Measurements from ENCODE around the gene TCF19. TPM values are rescaled to one million over a fixed set of nuclear protein-coding genes. Genes with fewer than 3 reads are reported as not detected.

The TCF19 gene
- total RNA-seq, 1 experiment from 2014 or later, result 15.0 TPM

DNA sequence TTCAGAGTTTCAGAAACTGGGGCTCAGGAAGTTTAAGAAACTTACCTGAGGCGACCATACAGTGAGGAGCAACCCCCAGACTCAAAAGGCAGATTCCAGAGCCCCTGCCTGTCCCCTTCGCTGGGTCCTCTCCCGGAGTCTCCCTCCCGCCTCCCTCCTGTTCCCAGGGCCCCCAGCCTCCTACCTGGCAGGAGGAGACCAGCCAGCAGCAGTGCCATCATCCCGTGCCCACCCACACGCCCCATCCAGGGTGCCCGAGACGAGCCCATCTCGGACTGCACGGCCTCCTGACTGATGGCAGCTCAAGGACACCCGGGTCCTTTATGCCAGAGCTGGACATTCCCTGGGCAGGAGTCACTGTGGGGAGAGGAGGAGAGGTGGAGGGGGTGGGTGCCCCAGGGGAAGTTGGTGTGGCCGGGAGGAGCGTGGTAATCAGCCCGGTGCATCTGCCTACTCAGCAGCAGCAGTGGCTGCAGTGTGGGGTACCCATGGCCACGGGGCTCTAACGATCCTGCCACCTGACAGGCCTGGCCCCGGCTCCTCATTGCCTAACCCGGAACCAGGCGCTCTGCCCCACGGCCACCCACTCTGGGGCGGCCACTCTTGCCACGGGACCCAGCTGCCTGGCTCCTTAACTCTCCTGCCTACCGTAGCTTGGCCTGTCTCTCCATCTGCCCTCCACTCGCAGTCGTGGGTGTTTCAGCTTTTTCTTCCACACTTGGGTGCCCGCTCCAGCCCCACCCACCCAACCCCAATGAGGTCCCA, 38.1 kb upstream of the TCF19 start, which contains the start of gene CDSN:
Gene CDSN (minus strand): TSS at position 296 of the 765 bp plus-strand sequence. CDS start 27 bp downstream, at position 269.
- Histone ChIP-seq H2BK5ac (ENCODE audit: insufficient read length, low read length) (no peak within 1 kb of the TSS), H2BK12ac (ENCODE audit: insufficient read length, low read depth, low read length) (no peak within 1 kb of the TSS), H3T11ph (ENCODE audit: low read length) (no peak within 1 kb of the TSS), H3K4me2 (ENCODE audit: insufficient read depth, insufficient read length, low read length) (no peak within 1 kb of the TSS), H3K23ac (ENCODE audit: insufficient read length, low read depth, low read length) (no peak within 1 kb of the TSS), H2BK15ac (ENCODE audit: low read depth, low read length) (no peak within 1 kb of the TSS), H3K56ac (ENCODE audit: insufficient read length, low read depth, low read length) (no peak within 1 kb of the TSS), H3K4ac (ENCODE audit: low read depth, low read length) (no peak within 1 kb of the TSS), H4K8ac (replicated peaks; ENCODE audit: insufficient read length, low read depth, low read length) (no peak within 1 kb of the TSS), H3K4me1 (ENCODE audit: insufficient read depth, low read length) (no peaks in the 10 kb centered on the region), H3K27ac (ENCODE audit: insufficient read length, low read depth, low read length) (no peak within 1 kb of the TSS), H3K27me3 (ENCODE audit: insufficient read depth, low read length) (no peaks in the 10 kb centered on the region), H2AFZ (ENCODE audit: low read length) (no peak within 1 kb of the TSS), H4K91ac (ENCODE audit: insufficient read length, low read depth, low read length) (no peak within 1 kb of the TSS), H3K79me2 (ENCODE audit: insufficient read depth, low read length) (no peaks in the 10 kb centered on the region), H2BK120ac (ENCODE audit: low read depth, low read length, poor library complexity, severe bottlenecking) (no peak within 1 kb of the TSS), H4K20me1 (ENCODE audit: control insufficient read depth, insufficient read depth, insufficient read length) (no peaks in the 10 kb centered on the region), H3K18ac (ENCODE audit: insufficient read length, low read depth, low read length) (no peak within 1 kb of the TSS), H4K5ac (ENCODE audit: insufficient read length, low read depth, low read length) (no peak within 1 kb of the TSS), H2BK20ac (ENCODE audit: low read depth, low read length, poor library complexity, severe bottlenecking) (no peak within 1 kb of the TSS), H2AK5ac (ENCODE audit: insufficient read length, low read length) (no peak within 1 kb of the TSS), H3K14ac (ENCODE audit: insufficient read depth, low read length) (no peak within 1 kb of the TSS; the same call in 1 of the 2 replicates), H3K9ac (ENCODE audit: extremely low read depth, insufficient read length, low read length) (no peak within 1 kb of the TSS), H3K79me1 (ENCODE audit: insufficient read depth, low read depth, low read length, poor library complexity, severe bottlenecking) (no peaks in the 10 kb centered on the region), H3K9me3 (ENCODE audit: control insufficient read depth, low read depth, low read length) (no peaks in the 10 kb centered on the region), H3K23me2 (ENCODE audit: insufficient read length, low read depth, low read length, poor library complexity, severe bottlenecking) (no peaks in the 10 kb centered on the region)
- TF ChIP-seq, protein P1, sequence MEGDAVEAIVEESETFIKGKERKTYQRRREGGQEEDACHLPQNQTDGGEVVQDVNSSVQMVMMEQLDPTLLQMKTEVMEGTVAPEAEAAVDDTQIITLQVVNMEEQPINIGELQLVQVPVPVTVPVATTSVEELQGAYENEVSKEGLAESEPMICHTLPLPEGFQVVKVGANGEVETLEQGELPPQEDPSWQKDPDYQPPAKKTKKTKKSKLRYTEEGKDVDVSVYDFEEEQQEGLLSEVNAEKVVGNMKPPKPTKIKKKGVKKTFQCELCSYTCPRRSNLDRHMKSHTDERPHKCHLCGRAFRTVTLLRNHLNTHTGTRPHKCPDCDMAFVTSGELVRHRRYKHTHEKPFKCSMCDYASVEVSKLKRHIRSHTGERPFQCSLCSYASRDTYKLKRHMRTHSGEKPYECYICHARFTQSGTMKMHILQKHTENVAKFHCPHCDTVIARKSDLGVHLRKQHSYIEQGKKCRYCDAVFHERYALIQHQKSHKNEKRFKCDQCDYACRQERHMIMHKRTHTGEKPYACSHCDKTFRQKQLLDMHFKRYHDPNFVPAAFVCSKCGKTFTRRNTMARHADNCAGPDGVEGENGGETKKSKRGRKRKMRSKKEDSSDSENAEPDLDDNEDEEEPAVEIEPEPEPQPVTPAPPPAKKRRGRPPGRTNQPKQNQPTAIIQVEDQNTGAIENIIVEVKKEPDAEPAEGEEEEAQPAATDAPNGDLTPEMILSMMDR (conservative IDR thresholded peaks at IDR 0.05), result no peak
- Mint-ChIP-seq H3K9me3 (no peaks in the 10 kb centered on the region), H3K36me3 (ENCODE audit: insufficient read depth in 1 of 3, low read depth in 3 of 3) (no peaks in the 10 kb centered on the region), H3K4me3 (no peak within 1 kb of the TSS), H3K27ac (peak within 1 kb of the TSS in 1 of 3 experiments; percentile 55; a peak in 1 of 7 replicates), H3K27me3 (ENCODE audit: low read depth) (peaks cover 11% of the 10 kb centered on the region), H3K4me1 (peaks cover 18% of the 10 kb centered on the region in 2 experiments)
- WGBS (ENCODE audit: extremely low coverage, insufficient read length, low lambda C conversion rate), result no CpG with 5 or more reads among the region's 26 CpGs
- DNase-seq, result no peak

Data from H9 (cell line).